Stomach (tissue), 19 donors: ENCODE results near the gene PPP2R5C. TPM values are rescaled to one million over a fixed set of nuclear protein-coding genes. Genes with fewer than 3 reads are reported as not detected.
"Not testable (repeated sequence)": the region's sequence is repeated elsewhere in the genome, so short reads cannot be mapped to it uniquely, and the experiment has no call there.

Experiments
- DNase-seq, 2 donors: peaks; one replicate each; pipeline versions ENCODE4 v3.0.0 to v3.0.0-alpha.2; 2013 to 2019
- H3K27ac ChIP-seq, 5 donors: fragments of 200-600 bp in 4 of 5; sonication (generic) in 4 of 5; one replicate each; pipeline ENCODE4 v1.5.1; 2013 to 2019; ENCODE audit warnings: mild to moderate bottlenecking in 1 of 5, moderate library complexity in 1 of 5
- H3K27me3 ChIP-seq, 3 donors: fragments of 200-600 bp; sonication (generic); one replicate each; pipeline ENCODE4 v1.5.1; 2017 to 2019; ENCODE audit warnings: mixed run types in 1 of 3
- H3K36me3 ChIP-seq, 4 donors: fragments of 200-600 bp; sonication (generic); 1 replicate in 3 of 4; 2 replicates in 1 of 4; pipeline ENCODE4 v1.5.1; 2016 to 2019
- H3K4me1 ChIP-seq, 4 donors: fragments of 200-600 bp; sonication (generic); one replicate each; pipeline ENCODE4 v1.5.1; 2016 to 2019
- H3K4me3 ChIP-seq, 4 donors: fragments of 200-600 bp; sonication (generic) in 3 of 4; one replicate each; pipeline ENCODE4 v1.5.1; 2016 to 2019; ENCODE audit warnings: mild to moderate bottlenecking in 1 of 4
- H3K9me3 ChIP-seq, 4 donors: fragments of 200-600 bp; sonication (generic); one replicate each; pipeline ENCODE4 v1.5.1; 2016 to 2019
- EP300 ChIP-seq: sonication (generic); formaldehyde crosslinking; IDR thresholded peaks from one replicate; pipeline ENCODE4 v1.6.1; 2017; ENCODE audit warnings: antibody characterized with exemption
- POLR2A ChIP-seq, 4 donors: fragments of 450-650 bp; IDR thresholded peaks; one replicate each; pipeline ENCODE4 v1.6.1; 2016; ENCODE audit warnings: antibody characterized with exemption in 4 of 4, control low read depth in 2 of 4, mild to moderate bottlenecking in 1 of 4, moderate library complexity in 1 of 4
- POLR2AphosphoS5 ChIP-seq, 3 donors: sonication (generic); formaldehyde crosslinking; IDR thresholded peaks; one replicate each; pipeline ENCODE4 v1.6.1; 2016; ENCODE audit warnings: antibody characterized with exemption in 3 of 3
- WGBS, 5 donors: extraction: QIAGEN DNeasy Blood & Tissue Kit in 3 of 5; methylation state at CpG; one replicate each; pipeline versions ENCODE4 v1.1.5 to v1.1.7; 2013 to 2018; 5-methylcytosine and 5-hydroxymethylcytosine counted together
- intact Hi-C: fragments of 100-400 bp; cut with DNase I; formaldehyde crosslinking; loops from one replicate; pipeline ENCODE4 v1.15.1; 2023; ENCODE audit warnings: low total_unique reads
- long read RNA-seq, 10 donors: transcript quantifications; one replicate each; lab custom pipeline, GENCODE V29; 2026
- polyA plus RNA-seq, 3 donors: library from polyadenylated mRNA; stranded (reverse); fragments of 200-250 nt; gene quantifications; one replicate each; pipeline ENCODE4 v1.2.3, GENCODE V29; 2013
- total RNA-seq, 5 donors: library from RNA; depleted of rRNA; stranded (reverse); fragments of >200 nt; gene quantifications; one replicate each; pipeline versions ENCODE4 v1.1.0 to v1.2.3, GENCODE V29; 2014 to 2016
- TF ChIP-seq, protein P1 (sequence below), 7 experiments: fragments of 450-650 bp in 4 of 7; fragments of 200-600 bp in 3 of 7; sonication (generic) in 3 of 7; IDR thresholded peaks; one replicate each; pipeline ENCODE4 v1.5.1; 2016 to 2019; ENCODE audit warnings: antibody characterized with exemption in 7 of 7, control low read depth in 2 of 7, mild to moderate bottlenecking in 1 of 7
- donor health status: healthy with polysubstance abuse.
- donor health status: Bipolar disorder and iron deficiency.
- donor health status: healthy.

Gene PPP2R5C
- total RNA-seq (100 to 1,000 TPM in 2 of 5 donors, 10 to 100 TPM in 3; 19.7 to 175 (median 98.0) TPM), polyA plus RNA-seq (10 to 100 TPM; 56.6 to 85.2 (median 80.4) TPM)
- long read RNA-seq, donor 1, full-length matches to known transcripts = 13 of 18 reads
- long read RNA-seq, donor 1, partial matches to known transcripts = 5 of 18 reads
- long read RNA-seq, donor 1, other reads (novel, unspliced or antisense) = 0 of 18 reads
- long read RNA-seq, donor 2, full-length matches to known transcripts = 26 of 26 reads
- long read RNA-seq, donor 2, partial matches to known transcripts = 0 of 26 reads
- long read RNA-seq, donor 2, other reads (novel, unspliced or antisense) = 0 of 26 reads
- long read RNA-seq, donor 3, partial matches to known transcripts = 0 of 7 reads
- long read RNA-seq, donor 3, other reads (novel, unspliced or antisense) = 0 of 7 reads
- long read RNA-seq, donor 4, partial matches to known transcripts = 0 of 5 reads
- long read RNA-seq, donor 4, other reads (novel, unspliced or antisense) = 0 of 5 reads
- long read RNA-seq, donor 5, full-length matches to known transcripts = 12 of 12 reads
- long read RNA-seq, donor 5, partial matches to known transcripts = 0 of 12 reads
- long read RNA-seq, donor 5, other reads (novel, unspliced or antisense) = 0 of 12 reads
- long read RNA-seq, donor 6, full-length matches to known transcripts = 49 of 70 reads
- long read RNA-seq, donor 6, partial matches to known transcripts = 21 of 70 reads
- long read RNA-seq, donor 6, other reads (novel, unspliced or antisense) = 0 of 70 reads
- long read RNA-seq, donor 7, full-length matches to known transcripts = 18 of 18 reads
- long read RNA-seq, donor 7, partial matches to known transcripts = 0 of 18 reads
- long read RNA-seq, donor 7, other reads (novel, unspliced or antisense) = 0 of 18 reads
- long read RNA-seq, donor 8, full-length matches to known transcripts = 20 of 20 reads
- long read RNA-seq, donor 8, partial matches to known transcripts = 0 of 20 reads
- long read RNA-seq, donor 8, other reads (novel, unspliced or antisense) = 0 of 20 reads
- long read RNA-seq, donor 9, full-length matches to known transcripts = 10 of 17 reads
- long read RNA-seq, donor 9, partial matches to known transcripts = 7 of 17 reads
- long read RNA-seq, donor 9, other reads (novel, unspliced or antisense) = 0 of 17 reads
- long read RNA-seq, donor 10, transcript PPP2R5C-205 (12 exons, 1,526 nt) = major isoform, 5 of 10 reads
- long read RNA-seq, donor 10, partial matches to known transcripts = 0 of 10 reads
- long read RNA-seq, donor 10, other reads (novel, unspliced or antisense) = 0 of 10 reads

DNA sequence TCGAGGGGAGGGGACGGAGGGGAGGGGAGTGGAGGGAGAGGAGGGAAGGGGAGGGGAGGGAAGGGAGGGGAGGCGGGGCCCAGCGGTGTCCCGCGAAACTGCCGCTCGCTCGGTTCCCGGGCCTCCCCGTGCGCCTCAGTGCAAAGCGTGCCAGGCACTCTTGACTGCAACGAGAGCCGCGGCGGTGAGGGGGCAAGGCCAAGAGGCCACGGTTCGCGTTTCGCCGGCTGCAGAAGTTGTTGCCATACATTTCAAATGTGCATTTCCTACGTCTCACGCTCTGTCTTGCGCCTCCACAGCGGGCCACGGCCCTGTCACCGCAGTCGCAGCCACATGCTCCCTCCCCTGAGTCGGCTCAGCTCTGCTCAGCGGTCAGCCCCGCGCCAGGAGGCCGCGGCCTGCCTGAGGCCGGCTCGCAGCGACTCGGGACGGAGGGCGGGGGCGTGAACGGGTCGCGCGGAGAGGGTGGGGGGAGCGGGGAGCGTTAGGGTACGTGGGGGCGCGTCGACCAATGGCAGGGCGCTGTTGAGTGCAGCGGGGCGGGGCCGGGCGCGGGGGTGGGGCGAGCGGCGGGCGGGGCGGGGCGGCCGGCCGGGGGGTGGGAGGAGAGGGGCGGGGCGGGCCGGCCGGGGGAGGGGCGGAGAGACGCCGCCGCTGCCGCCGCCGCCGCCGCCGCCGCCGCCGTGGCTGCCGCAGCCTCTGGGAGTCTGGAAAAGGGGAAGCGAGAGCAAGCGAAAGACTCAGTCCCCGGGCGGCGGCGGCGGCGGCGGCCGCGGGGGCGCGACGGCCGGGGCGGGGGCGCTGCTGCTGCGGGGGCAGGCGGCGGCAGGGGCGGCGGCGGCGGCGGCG lies at the start of gene PPP2R5C:
PPP2R5C (plus strand) TSS at position 678 of the 849 bp plus-strand sequence. CDS start 185 bp downstream, outside the sequence.
- 0 to 1% (median 0%) methylated on average over 39 to 82 of the region's 110 CpGs for WGBS, 5 donors
- intact Hi-C loops = no loop called here
- peak within 1 kb of the TSS; percentile 94 to 100 (median 98) for H3K27ac ChIP-seq

DNA sequence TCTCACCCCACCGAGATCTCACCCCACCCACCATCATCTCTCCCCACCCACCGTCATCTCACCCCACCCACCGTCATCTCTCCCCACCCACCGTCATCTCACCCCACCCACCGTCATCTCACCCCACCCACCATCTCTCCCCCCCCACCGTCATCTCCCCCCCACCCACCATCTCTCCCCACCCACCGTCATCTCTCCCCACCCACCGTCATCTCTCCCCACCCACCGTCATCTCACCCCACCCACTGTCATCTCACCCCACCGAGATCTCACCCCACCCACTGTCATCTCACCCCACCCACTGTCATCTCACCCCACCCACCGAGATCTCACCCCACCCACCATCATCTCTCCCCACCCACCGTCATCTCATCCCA lies 49.7 kb upstream of the PPP2R5C start:
- WGBS, 5 donors = 91 to 100% (median 94%) methylated on average over 1 to 12 of the region's 12 CpGs
- H3K4me3 ChIP-seq, intact Hi-C loops, H3K27me3 ChIP-seq, DNase-seq, H3K27ac ChIP-seq, H3K36me3 ChIP-seq: not testable (repeated sequence)
- Histone ChIP-seq H3K9me3 (peaks cover 0 to 12% (median 1%) of the 10 kb centered on the region in 4 donors), H3K4me1 (peaks cover 6 to 13% (median 10%) of the 10 kb centered on the region in 4 donors)

More for the DNA sequence above, at the start of gene PPP2R5C:
- H3K27me3 ChIP-seq = no peaks in the 10 kb centered on the region
- H3K4me3 ChIP-seq = peak within 1 kb of the TSS; percentile 89 to 97 (median 93)
- TF ChIP-seq POLR2AphosphoS5 (IDR thresholded peaks at IDR 0.05) (peak in 2 of 3 donors; percentile 82), POLR2A (IDR thresholded peaks at IDR 0.05) (no peak)
- H3K9me3 ChIP-seq = no peaks in the 10 kb centered on the region
- DNase-seq = peak; percentile 93 to 97
- H3K36me3 ChIP-seq = peaks cover 6 to 22% (median 17%) of the 10 kb centered on the region in 4 donors
- H3K4me1 ChIP-seq = peaks cover 5 to 41% (median 28%) of the 10 kb centered on the region in 4 donors

GRCh38 chr14:101712341-101712740 lies 49.2 kb upstream of the PPP2R5C start:
- H3K4me3 ChIP-seq, H3K27ac ChIP-seq, intact Hi-C loops, H3K36me3 ChIP-seq, DNase-seq, H3K4me1 ChIP-seq, H3K27me3 ChIP-seq: not testable (repeated sequence)
- H3K9me3 ChIP-seq = peaks cover 0 to 12% (median 1%) of the 10 kb centered on the region in 4 donors
- WGBS, 5 donors = 92 to 97% (median 94%) methylated on average over 11 to 15 of the region's 15 CpGs

GRCh38 chr14:101713091-101713490 lies 48.4 kb upstream of the PPP2R5C start:
- H3K36me3 ChIP-seq, H3K27ac ChIP-seq, intact Hi-C loops, H3K27me3 ChIP-seq, H3K4me3 ChIP-seq, H3K4me1 ChIP-seq: not testable (repeated sequence)
- WGBS, 5 donors = 89 to 95% (median 92%) methylated on average over 4 to 11 of the region's 11 CpGs
- H3K9me3 ChIP-seq = peaks cover 0 to 12% (median 1%) of the 10 kb centered on the region in 4 donors
- peak in 1 of 2 donors; percentile 4 for DNase-seq

DNA sequence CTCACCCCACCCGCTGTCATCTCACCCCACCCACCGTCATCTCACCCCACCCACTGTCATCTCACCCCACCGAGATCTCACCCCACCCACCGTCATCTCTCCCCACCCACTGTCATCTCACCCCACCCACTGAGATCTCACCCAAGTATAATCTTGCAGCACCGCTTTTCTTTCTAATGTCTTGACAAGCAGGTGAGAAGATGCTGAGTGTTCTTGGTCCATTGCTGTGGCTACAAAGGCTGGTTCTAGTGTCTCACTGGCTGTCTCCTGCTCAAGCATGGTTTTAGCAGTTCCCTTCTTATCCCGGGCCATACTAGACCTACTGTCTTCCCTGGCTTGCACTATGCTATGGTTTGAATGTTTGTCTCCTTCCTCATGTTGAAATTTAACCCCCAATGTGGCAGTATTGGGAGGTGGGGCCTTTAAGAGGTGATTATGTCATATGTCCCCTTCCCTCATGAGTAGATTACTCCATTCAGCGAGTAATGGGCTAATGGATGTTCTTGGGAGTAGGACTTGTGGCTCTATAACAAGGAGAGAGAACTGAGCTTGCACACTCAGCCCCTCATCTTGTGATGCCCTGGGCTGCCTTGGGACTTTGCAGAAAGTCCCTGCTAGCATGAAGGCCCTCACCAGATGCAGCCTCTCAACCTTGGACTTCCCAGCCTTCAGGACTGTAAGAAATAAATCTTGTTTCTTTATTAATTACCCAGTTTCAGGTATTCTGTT lies 47.7 kb upstream of the PPP2R5C start:
- TF ChIP-seq, protein P1, sequence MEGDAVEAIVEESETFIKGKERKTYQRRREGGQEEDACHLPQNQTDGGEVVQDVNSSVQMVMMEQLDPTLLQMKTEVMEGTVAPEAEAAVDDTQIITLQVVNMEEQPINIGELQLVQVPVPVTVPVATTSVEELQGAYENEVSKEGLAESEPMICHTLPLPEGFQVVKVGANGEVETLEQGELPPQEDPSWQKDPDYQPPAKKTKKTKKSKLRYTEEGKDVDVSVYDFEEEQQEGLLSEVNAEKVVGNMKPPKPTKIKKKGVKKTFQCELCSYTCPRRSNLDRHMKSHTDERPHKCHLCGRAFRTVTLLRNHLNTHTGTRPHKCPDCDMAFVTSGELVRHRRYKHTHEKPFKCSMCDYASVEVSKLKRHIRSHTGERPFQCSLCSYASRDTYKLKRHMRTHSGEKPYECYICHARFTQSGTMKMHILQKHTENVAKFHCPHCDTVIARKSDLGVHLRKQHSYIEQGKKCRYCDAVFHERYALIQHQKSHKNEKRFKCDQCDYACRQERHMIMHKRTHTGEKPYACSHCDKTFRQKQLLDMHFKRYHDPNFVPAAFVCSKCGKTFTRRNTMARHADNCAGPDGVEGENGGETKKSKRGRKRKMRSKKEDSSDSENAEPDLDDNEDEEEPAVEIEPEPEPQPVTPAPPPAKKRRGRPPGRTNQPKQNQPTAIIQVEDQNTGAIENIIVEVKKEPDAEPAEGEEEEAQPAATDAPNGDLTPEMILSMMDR (IDR thresholded peaks at IDR 0.05) = no peak
- TF ChIP-seq POLR2AphosphoS5 (IDR thresholded peaks at IDR 0.05) = no peak
- TF ChIP-seq EP300 = no peak
- TF ChIP-seq POLR2A (IDR thresholded peaks at IDR 0.05) = no peak
- Histone ChIP-seq H3K9me3 (peaks cover 0 to 12% (median 1%) of the 10 kb centered on the region in 4 donors), H3K4me3 (no peak overlapping the region), H3K4me1 (no peaks in the 10 kb centered on the region), H3K27ac (no peak overlapping the region), H3K27me3 (peaks cover 0 to 3% (median 0%) of the 10 kb centered on the region in 3 donors), H3K36me3 (no peaks in the 10 kb centered on the region)
- no peak for DNase-seq
- WGBS, 5 donors = 72 to 87% (median 84%) methylated on average over 5 to 7 of the region's 7 CpGs
- intact Hi-C loops = no loop called here
